Measurements from ENCODE around the gene EIF4A3.

Gene EIF4A3

DNA sequence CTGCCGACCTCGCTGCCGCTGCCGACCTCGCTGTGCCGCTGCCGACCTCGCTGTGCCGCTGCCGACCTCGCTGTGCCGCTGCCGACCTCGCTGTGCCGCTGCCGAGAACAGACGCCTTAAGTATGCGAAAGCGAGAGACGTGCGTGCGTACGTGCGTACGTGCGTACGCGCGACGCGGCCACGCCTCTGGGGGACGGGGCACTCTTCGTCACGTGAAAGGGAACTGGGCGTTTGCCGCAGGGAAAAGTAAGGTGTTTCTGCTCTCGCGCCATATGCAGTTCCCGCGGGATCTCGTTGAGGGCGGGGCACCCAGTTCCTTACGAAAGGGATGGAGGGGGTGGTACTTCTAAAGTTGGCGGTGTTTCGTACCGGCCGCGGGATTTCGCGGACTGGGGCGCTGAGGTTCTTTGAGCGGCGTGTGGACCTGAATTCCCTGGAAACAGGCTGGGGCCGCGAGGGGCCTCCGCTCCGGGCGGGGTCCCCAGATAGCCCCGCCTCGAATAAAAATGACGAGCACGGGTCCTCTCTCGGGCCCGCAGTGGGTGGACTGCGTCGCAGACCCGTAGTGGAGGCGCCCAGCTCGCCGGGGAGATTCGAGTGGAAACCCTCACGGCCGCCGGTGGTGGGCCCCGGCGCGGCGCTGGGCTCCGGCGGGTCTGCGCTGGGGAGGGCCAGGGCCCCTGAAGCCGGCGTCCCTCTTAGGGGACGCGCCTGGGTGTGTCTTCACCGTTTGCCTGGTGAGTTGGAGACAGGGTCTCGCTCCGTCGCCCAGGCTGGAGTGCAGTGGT lies at the start of gene EIF4A3:
EIF4A3 (minus strand) TSS at position 94 of the 788 bp plus-strand sequence. CDS start 167 bp downstream, outside the sequence.
- peak; percentile 90 to 93 for DNase-seq (ENCODE audit: extremely low read depth in 1 of 2, low read depth in 1 of 2)

DNA sequence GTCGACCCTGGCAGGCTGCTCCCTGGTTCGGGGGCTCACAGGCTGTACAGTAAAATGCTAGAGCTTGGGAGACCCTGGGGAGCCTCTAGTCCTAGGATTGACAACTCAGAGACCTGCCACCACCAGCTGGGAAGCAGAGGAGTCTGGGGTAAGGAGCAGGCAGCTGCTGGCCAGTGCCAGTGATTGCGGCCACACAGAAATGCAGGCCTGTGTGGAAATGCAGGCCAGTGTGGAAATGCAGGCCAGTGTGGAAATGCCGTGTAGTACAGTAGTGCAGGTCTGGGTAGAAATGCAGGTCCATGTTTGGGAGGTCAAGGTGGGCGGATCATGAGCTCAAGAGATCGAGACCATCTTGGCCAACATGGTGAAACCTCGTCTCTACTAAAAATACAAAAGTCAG lies 49.7 kb upstream of the EIF4A3 start:
- no peak for DNase-seq (ENCODE audit: extremely low read depth in 1 of 2, low read depth in 1 of 2)

DNA sequence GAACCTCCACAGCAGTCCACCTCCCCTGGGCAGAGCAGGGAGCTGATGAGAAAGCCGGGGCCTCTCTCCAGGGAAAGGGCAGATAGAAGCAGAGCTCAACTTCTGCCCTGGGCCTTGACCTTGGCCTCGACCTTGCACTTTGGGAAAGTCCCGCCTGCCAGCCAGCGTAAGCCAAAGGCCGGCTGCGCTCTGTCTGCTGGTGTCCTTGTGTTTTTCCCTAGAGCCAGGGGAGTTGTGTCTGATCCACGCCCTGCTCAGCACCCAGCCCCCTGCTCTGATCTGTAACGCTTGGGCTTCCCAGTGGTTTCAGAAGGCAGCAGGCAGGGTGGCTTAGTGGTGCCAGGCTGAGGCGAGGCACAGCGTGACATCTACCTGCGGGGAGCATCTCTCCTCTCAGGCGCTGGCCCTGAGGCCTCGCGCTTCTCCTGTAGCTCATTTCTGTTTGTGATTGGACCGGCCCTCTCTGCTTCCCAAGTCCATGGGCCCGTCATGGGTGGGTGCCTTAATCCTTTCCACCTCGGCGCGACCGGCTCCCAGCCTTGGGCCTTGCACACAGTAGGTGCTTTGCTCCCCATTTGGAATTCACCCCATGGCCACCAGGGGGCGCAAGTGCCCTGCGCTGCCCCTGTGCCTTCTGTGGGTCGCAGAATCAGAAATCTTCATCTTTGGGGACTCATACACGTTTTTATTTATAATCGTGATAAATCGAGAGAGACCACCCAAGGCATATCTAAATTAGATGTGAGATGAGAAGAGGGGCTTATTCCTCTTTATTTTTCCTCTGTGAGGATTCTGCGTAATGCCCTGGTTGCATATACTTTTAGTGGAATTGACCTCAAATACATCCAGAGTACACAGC lies 49.0 kb upstream of the EIF4A3 start:
- peak; percentile 22 to 51 for DNase-seq (ENCODE audit: extremely low read depth in 1 of 2, low read depth in 1 of 2)

DNA sequence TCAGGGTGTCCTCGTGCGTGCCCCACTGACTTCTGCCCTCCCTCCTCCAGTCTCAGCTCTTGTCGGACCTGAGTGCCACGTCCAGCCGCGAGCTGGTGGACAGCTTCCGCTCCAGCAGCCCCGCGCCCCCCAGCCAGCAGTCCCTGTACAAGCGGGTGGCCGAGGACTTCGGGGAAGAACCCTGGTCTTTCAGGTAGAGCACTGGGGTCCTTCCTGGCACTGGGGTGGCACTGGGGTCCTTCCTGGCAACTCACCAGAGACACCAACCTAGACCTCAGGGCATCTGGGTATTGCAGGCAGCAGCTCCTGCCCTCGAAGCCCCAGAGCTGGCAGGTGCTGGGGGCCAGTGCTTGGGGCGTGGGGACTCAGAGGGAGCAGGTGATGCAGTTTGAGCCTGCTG lies 48.2 kb upstream of the EIF4A3 start:
- DNase-seq (ENCODE audit: extremely low read depth in 1 of 2, low read depth in 1 of 2), result no peak

DNA sequence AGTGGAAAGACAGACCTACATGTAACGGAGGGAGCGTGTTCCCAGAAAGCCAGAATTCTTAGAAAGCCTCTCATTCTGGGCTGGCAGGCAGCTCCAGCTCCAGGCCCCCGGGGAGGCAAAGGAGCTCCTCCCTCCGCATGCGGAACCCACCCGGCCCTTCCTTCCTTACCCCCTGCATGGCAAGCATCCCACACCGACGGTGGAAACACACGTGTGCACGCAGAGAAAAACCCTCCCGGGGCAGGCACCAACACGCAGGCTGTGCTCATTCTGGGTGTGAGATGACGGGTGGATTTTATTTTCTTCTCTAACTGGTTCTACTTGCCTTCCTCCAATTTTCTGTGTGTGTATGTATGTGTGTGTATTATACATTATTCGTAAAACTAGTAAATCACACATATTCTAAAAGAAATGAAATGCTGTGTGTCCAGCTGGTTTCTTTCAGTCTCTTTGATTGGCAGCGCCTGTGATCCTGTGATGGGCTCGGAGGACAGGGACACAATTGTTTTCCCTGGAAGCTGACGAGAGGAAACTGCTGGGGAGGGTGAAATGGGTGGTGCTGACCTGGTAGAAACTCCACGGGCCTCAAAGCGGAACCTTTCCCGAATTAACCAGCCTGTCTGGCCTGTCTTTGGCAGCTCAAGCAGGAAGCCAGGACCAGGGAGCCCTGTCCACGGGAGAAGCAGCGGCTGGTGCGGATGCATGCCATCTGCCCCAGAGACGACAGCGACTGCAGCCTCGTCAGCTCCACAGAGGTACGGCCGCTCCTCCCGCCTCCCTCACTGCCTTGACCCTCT lies 45.1 kb upstream of the EIF4A3 start:
- DNase-seq (ENCODE audit: extremely low read depth in 1 of 2, low read depth in 1 of 2), result no peak

DNA sequence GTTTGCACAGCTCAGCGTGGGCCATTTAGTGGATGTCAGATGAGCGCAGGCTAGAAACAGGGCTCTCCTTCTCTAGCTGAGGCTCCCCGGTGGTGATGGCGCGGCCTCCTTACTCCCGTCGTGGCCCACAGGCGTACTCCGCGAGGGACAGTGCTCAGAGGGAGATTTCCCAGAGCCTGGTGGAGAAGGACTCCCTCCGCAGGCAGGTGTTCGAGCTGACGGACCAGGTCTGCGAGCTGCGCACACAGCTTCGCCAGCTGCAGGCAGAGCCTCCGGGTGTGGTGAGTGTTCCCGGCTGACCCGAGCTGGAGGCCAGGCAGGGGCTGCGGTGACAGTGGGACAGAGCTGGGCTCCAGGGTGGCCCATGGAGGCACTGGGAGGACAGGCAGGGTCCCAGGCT lies 44.3 kb upstream of the EIF4A3 start:
- DNase-seq (ENCODE audit: extremely low read depth in 1 of 2, low read depth in 1 of 2), result no peak

DNA sequence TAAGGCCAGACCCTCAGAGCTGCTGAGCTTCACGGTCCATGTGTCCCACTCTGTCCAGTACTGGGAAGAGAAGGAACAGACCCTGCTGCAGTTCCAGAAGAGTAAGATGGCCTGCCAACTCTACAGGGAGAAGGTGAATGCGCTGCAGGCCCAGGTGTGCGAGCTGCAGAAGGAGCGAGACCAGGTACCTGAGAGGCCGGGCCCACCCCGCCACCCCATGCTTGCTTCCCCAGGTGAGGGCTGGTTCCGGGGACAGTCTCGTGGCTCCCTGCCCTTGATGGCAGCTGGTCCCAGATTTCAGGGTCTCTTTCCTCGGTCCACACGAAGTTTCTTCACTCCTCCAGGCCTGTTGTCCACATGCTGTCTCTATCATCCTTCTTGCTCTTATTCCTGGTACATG lies 43.8 kb upstream of the EIF4A3 start:
- DNase-seq (ENCODE audit: extremely low read depth in 1 of 2, low read depth in 1 of 2), result no peak

DNA sequence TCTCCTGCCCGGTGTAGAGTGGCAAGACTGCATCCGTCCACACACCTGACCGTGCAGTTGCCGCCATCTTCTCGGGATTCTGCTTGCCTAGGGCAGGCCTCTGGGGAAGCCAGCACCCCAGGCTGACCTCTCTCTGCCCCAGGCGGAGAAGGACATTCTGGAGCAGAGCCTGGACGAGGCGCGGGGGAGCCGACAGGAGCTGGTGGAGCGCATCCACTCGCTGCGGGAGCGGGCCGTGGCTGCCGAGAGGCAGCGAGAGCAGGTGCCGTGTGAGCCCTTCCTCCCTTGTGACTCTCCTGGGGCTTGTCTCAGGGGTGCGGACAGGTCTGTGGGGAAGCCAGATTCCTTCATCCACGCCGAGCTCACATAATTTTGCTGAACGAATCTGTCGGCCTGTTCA lies 42.7 kb upstream of the EIF4A3 start:
- DNase-seq (ENCODE audit: extremely low read depth in 1 of 2, low read depth in 1 of 2), result no peak

DNA sequence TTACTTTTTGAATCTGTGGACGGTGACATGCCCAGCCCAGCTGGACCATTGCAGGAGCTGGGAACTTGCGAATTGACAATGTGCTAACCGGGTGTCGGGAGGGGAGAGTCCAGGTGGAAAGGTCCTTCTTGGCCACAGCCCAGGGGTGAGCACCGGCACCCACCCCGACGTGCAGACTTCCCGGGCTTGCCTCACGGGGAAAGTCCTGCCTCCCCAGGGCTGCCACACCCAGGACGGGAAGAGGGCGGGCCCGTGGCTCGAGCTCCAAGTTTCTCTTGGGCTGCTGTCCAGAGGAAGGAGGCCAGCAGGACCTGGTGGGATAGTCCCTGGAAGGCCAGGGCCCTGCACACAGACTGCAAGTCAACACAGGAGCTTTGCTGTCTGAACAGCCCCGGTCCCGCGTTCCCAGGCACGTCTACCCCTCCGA lies 40.6 kb upstream of the EIF4A3 start:
- DNase-seq (ENCODE audit: extremely low read depth in 1 of 2, low read depth in 1 of 2), result no peak

DNA sequence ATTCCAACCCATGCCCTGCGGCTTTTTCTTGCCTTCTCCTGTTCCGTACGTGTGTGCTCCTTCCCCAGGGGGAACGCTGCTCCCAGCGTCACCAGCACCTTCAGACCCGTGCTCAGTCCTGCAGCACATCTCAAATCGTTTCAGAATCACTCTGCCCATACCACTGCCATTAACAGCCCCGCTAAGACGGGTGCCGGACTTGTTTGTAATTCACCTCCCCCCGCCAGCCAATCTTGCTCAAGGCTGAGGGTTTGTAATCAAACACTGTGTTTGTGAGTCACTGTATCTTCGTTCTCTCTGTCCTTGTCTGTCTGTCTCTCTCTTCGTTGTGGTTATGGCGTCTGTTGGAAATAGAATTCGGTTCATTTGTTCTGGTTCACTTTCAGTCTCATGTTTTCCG lies 40.2 kb upstream of the EIF4A3 start:
- DNase-seq (ENCODE audit: extremely low read depth in 1 of 2, low read depth in 1 of 2), result no peak

DNA sequence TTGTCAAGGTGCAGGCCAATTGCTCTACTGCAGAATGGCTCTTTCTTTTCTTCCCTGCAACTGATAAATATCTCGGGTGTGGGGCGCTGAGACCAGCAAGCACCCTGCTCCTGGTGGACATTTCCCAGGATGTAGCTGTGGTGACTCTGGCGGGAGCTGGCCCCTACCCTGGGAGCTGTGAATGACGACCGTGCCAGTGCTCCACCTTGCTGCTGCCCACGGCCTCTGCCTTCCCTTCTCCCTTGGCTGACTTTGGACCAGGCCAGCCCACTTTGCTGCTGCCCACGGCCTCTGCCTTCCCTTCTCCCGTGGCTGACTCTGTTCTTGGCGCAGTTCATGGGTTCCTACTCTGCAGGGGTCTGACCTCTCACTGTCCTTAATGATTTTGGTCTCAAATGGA lies 39.0 kb upstream of the EIF4A3 start:
- DNase-seq (ENCODE audit: extremely low read depth in 1 of 2, low read depth in 1 of 2), result no peak

DNA sequence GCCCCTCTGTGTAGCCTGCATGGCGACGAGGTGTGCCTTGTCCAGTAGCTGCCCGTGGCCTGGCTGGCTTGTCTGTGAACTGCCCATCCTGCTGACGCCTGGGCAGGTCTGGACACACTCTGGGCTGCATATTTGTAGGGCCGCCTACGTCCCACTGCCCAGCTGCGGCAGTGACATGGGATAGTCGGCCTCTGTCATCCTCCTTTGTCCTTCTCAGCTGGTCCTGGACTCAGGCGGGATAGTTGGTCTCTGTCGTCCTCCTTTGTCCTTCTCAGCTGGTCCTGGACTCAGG lies 37.4 kb upstream of the EIF4A3 start:
- DNase-seq (ENCODE audit: extremely low read depth in 1 of 2, low read depth in 1 of 2), result no peak

DNA sequence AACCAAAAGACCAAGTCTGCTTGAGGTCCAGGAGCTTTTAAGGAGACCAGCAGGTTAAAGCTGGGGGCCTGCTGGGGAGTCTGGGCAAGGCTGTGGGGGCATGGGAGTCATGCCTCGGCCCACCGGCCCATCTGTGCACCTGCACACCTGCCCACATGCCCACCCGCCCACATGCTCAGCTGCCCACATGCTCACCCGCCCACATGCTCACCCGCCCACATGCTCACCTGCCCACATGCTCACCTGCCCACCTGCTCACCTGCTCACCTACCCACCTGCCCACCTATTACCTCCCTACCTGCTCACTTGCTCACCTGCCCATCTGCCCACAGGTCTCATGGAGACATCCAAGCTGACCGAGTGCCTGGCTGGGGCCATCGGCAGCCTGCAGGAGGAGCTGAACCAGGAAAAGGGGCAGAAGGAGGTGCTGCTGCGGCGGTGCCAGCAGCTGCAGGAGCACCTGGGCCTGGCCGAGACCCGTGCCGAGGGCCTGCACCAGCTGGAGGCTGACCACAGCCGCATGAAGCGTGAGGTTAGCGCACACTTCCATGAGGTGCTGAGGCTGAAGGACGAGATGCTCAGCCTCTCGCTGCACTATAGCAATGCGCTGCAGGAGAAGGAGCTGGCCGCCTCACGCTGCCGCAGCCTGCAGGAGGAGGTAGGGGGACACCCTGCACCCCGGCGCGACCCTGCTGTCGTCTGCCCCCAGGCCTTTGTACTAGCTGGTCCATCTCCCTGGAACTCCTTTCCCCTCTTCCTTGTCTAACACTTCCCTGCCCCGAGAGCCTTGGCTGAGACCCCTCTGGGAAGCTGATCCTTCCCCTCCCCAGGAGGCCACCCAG lies 36.9 kb upstream of the EIF4A3 start:
- DNase-seq (ENCODE audit: extremely low read depth in 1 of 2, low read depth in 1 of 2), result no peak

DNA sequence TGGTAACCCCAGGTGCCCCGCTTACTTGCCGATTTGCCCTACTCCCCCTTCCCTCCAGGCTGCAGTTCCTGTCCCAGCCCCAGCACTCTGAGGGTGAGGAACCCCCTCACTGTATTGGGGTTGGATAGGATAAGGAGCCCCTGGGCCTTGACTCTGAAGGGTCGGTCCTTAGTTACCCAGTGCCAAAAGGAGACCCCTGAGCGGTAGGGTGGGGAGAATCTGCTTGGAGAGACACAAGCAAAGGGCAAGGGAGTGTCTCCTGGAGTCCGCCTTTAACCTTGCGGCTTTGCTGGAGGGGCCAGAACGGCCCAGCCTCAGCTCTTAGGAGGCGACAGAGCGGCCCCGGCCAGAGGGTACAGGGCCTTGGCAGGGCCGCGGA lies 35.9 kb upstream of the EIF4A3 start:
- DNase-seq (ENCODE audit: extremely low read depth in 1 of 2, low read depth in 1 of 2), result no peak

DNA sequence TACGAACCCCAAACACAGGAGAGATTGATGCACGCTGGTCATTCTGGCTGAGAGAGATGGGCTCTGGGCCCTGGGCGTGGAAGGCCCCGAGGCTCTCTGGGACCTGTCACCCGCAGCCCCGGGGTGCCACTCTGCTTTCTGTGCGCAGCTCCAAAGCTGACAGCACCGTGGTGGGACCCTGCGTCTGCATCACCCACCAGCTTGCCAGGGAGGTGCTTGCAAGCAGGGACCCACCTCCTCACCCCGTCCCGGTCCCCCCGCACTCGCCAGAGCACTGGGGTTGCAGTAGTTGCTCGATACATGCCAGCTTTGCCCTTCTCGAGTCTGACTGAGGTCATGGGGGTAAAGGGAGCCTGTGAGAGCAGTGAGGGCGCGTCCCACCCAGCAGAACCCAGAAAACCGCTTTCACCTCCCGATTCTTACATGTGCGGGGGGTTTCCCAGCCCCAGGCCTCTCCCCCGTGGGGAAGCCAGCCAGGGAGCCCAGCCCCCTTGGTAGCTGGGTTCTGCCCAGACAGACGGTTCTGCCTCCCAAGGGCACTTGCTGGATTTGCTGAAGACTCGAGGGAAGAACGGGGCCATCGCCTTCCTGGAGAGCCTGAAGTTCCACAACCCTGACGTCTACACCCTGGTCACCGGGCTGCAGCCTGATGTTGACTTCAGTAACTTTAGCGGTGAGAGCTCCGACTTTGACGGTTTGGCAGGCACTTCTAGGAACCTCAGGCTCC lies 35.4 kb upstream of the EIF4A3 start:
- no peak for DNase-seq (ENCODE audit: extremely low read depth in 1 of 2, low read depth in 1 of 2)

DNA sequence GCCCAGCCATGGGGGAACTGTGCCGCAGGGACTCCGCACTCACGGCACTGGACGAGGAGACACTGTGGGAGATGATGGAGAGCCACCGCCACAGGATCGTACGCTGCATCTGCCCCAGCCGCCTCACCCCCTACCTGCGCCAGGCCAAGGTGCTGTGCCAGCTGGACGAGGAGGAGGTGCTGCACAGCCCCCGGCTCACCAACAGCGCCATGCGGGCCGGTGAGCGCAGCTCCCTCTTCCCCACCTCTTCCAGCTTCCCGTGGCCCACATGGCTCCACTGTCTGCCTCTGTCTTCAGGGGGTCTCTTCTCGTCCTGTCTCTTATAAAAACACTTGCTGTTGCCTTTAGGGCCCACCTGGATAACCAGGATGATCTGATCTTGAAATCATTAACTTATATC lies 34.5 kb upstream of the EIF4A3 start:
- DNase-seq (ENCODE audit: extremely low read depth in 1 of 2, low read depth in 1 of 2), result no peak

DNA sequence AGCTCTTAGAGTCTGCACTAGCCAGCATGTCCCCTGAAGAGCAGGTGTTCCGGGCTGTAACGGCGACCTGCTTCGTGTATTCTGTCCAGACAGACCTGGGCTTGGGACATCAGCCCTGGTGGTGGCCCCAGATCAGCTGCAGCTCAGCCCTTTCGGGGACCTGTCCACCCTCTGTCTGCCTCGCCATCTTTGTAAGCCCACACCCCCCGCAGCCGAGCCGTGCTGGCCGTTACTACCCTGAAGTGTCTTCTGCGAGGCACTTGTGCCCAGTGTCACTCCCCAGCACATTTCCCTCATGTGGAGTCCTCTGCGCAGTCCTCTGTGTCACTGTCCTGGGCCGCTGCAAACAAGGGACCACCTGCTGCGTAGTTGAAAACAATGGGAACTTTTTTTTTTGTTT lies 33.3 kb upstream of the EIF4A3 start:
- no peak for DNase-seq (ENCODE audit: extremely low read depth in 1 of 2, low read depth in 1 of 2)

DNA sequence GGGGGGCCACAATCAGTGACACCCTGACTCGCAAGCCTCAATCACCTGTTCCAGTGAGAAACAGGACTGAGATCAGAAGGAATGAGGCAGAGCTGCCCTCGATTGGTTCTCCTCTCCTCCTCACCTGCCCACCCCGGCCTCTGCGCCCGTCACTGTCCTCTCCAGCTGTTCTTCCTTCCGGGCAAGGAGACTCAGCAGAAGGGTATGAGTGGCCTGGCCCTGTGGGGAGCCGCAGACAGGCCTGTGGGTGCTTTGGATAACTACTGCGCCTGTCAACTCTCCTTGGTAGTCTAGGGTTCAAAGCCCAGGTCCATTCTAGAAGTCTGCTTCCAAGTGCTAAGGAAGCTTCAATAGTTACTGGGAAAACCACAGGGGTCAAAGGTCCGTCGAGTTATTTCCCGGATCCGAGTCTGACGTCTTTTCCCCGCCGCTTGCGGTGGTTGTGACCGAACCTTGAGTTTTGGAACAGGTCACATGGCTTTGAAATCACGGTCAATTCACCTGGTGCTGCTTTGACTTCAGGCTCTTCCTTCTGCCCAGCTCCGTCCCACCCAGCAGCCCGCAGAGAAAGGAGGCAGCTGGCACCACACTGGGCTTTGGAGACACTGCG lies 31.2 kb upstream of the EIF4A3 start:
- no peak for DNase-seq (ENCODE audit: extremely low read depth in 1 of 2, low read depth in 1 of 2)

DNA sequence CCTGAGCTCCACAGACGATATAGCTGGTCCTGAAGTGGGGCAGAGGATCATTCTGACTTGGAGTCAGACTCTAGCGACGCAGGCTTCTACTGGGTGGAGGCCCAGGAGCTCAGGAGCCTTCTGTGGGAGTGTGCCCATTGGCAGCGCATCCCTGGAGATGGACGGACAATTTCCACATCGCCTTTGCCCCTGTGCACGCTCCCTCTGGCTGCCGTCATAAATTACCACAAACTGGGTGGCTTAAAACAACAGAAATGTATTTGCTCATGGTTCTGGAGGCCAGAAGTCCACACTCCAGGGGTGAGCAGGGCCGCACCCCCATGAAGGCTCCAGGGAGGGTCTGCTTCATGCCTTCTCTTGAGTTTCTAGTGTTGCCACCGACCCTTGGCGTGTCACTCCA lies 29.8 kb upstream of the EIF4A3 start:
- no peak for DNase-seq (ENCODE audit: extremely low read depth in 1 of 2, low read depth in 1 of 2)

DNA sequence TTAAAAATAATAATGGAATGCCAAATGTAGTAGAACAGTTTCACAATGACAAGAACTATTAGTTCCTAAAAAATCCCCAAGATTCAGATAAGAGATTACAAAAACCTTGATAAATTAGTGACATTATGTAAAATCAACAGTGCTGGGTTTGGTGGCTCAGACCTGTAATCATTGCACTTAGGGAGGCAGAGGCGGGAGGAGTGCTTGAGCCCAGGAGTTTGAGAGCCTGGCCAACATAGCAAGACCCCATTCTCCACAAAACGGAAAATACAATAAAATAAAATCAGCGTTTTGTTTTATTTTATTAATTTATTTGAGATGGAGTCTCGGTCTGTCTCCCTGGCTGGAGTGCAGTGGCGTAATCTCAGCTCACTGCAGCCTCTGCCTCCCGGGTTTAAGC lies 27.0 kb upstream of the EIF4A3 start:
- no peak for DNase-seq (ENCODE audit: extremely low read depth in 1 of 2, low read depth in 1 of 2)

Data from activated CD8-positive, alpha-beta memory T cell treated with anti-CD3 and anti-CD28 coated beads for 1 hour (primary cell).